WERI-Rb-1 (cell line): ENCODE data around the gene RRP12.
"Not testable (repeated sequence)": the region's sequence is repeated elsewhere in the genome, so short reads cannot be mapped to it uniquely, and the experiment has no call there.

Source experiments
- DNase-seq: peaks from one replicate; pipeline ENCODE4 v3.0.0-alpha.2; 2020
- H3K27ac ChIP-seq: fragments of 250-450 bp; sonication (Bioruptor Pico); 2 replicates; pipeline ENCODE4 v1.5.1; 2020; ENCODE audit warnings: mild to moderate bottlenecking, moderate library complexity
- H3K27me3 ChIP-seq: fragments of 250-450 bp; sonication (Bioruptor Pico); 2 replicates; pipeline ENCODE4 v1.5.1; 2021; ENCODE audit warnings: mild to moderate bottlenecking, low read depth, moderate library complexity; ENCODE audit not compliant: insufficient read depth, severe bottlenecking
- H3K36me3 ChIP-seq: fragments of 250-450 bp; sonication (Bioruptor Pico); 2 replicates; pipeline ENCODE4 v1.5.1; 2020; ENCODE audit warnings: mild to moderate bottlenecking, moderate library complexity
- H3K4me3 ChIP-seq: 2 replicates; pipeline ENCODE4 v1.5.1; 2011; ENCODE audit warnings: low read depth, mild to moderate bottlenecking, control low read depth, low read length
- H3K9me3 ChIP-seq: fragments of 250-450 bp; sonication (Bioruptor Pico); 2 replicates; pipeline ENCODE4 v1.5.1; 2021; ENCODE audit warnings: mild to moderate bottlenecking, moderate library complexity; ENCODE audit not compliant: severe bottlenecking
- CTCF ChIP-seq: IDR thresholded peaks from 2 replicates; pipeline ENCODE4 v1.5.1; 2011; ENCODE audit warnings: low read depth, mild to moderate bottlenecking, control low read depth, inconsistent platforms, low read length

Gene RRP12

GRCh38 chr10:97347317-97347716, 53.8 kb downstream of the RRP12 start:
- no peak overlapping the region for H3K4me3 ChIP-seq
- H3K27ac ChIP-seq = no peak overlapping the region
- H3K27me3 ChIP-seq = no peaks in the 10 kb centered on the region
- no peak for TF ChIP-seq CTCF
- no peaks in the 10 kb centered on the region for H3K9me3 ChIP-seq
- H3K36me3 ChIP-seq = no peaks in the 10 kb centered on the region
- no peak for DNase-seq

- DNase-seq, H3K4me3 ChIP-seq, H3K9me3 ChIP-seq, H3K36me3 ChIP-seq, H3K27ac ChIP-seq, H3K27me3 ChIP-seq: not testable (repeated sequence)
Measured at GRCh38 chr10:97343664-97344063, 57.5 kb downstream of the RRP12 start.

- DNase-seq = no peak
- Histone ChIP-seq H3K27ac (no peak overlapping the region), H3K4me3 (no peak overlapping the region), H3K9me3 (no peaks in the 10 kb centered on the region), H3K27me3 (no peaks in the 10 kb centered on the region), H3K36me3 (no peaks in the 10 kb centered on the region)
- TF ChIP-seq CTCF = no peak
Measured at GRCh38 chr10:97341416-97341815, 59.7 kb downstream of the RRP12 start.

GRCh38 chr10:97338041-97338440, 63.1 kb downstream of the RRP12 start:
- no peaks in the 10 kb centered on the region for H3K9me3 ChIP-seq
- H3K36me3 ChIP-seq = no peaks in the 10 kb centered on the region; the same call in 1 of the 2 replicates
- H3K27ac ChIP-seq = no peak overlapping the region
- H3K4me3 ChIP-seq = no peak overlapping the region
- no peaks in the 10 kb centered on the region for H3K27me3 ChIP-seq
- DNase-seq = no peak
- TF ChIP-seq CTCF = no peak

GRCh38 chr10:97336942-97337831, 64.0 kb downstream of the RRP12 start:
- H3K4me3 ChIP-seq = peak overlapping the region; percentile 5
- no peaks in the 10 kb centered on the region; the same call in 1 of the 2 replicates for H3K36me3 ChIP-seq
- no peak overlapping the region for H3K27ac ChIP-seq
- H3K27me3 ChIP-seq = no peaks in the 10 kb centered on the region
- no peak for TF ChIP-seq CTCF
- peak; percentile 31 for DNase-seq
- H3K9me3 ChIP-seq = no peaks in the 10 kb centered on the region

- Histone ChIP-seq H3K36me3 (peaks cover under 1% of the 10 kb centered on the region; the same call in 1 of the 2 replicates), H3K9me3 (no peaks in the 10 kb centered on the region), H3K4me3 (no peak overlapping the region), H3K27ac (no peak overlapping the region), H3K27me3 (no peaks in the 10 kb centered on the region)
- DNase-seq = no peak
- TF ChIP-seq CTCF = no peak
Measured at GRCh38 chr10:97336446-97336845, 64.7 kb downstream of the RRP12 start.
